Endothelial cell (in vitro differentiated cells): ENCODE results near the gene MYO1E. TPM values are rescaled to one million over a fixed set of nuclear protein-coding genes. Genes with fewer than 3 reads are reported as not detected.
"Not testable (repeated sequence)": the region's sequence is repeated elsewhere in the genome, so short reads cannot be mapped to it uniquely, and the experiment has no call there.

Source experiments
- DNase-seq: peaks from one replicate; pipeline ENCODE4 v3.0.0; 2021; ENCODE audit warnings: low spot score
- H3K27ac Mint-ChIP-seq: one replicate; pipeline ENCODE4 v1.8.0; 2021; ENCODE audit warnings: mixed read lengths, inconsistent platforms; ENCODE audit not compliant: unreplicated experiment
- H3K27me3 Mint-ChIP-seq: one replicate; pipeline ENCODE4 v1.8.0; 2021; ENCODE audit warnings: mild to moderate bottlenecking, moderate library complexity, mixed read lengths, inconsistent platforms; ENCODE audit not compliant: unreplicated experiment
- H3K36me3 Mint-ChIP-seq: one replicate; pipeline ENCODE4 v1.8.0; 2021; ENCODE audit warnings: mild to moderate bottlenecking, low read depth, mixed read lengths, inconsistent platforms; ENCODE audit not compliant: unreplicated experiment
- H3K4me1 Mint-ChIP-seq: one replicate; pipeline ENCODE4 v1.8.0; 2021; ENCODE audit warnings: mild to moderate bottlenecking, mixed read lengths, inconsistent platforms; ENCODE audit not compliant: unreplicated experiment
- H3K4me3 Mint-ChIP-seq: one replicate; pipeline ENCODE4 v1.8.0; 2021; ENCODE audit warnings: mild to moderate bottlenecking, mixed read lengths, inconsistent platforms; ENCODE audit not compliant: unreplicated experiment
- H3K9me3 Mint-ChIP-seq: one replicate; pipeline ENCODE4 v1.8.0; 2021; ENCODE audit warnings: mixed read lengths, inconsistent platforms; ENCODE audit not compliant: unreplicated experiment
- total RNA-seq: library from RNA; stranded (reverse); fragmentation: NEBNext Ultra II Directional; extraction: Animal tissue kit (Norgen Biotek cat#: 25700); gene quantifications from one replicate; pipeline ENCODE4 v1.2.1, GENCODE V29; 2021; ENCODE audit not compliant: unreplicated experiment
- TF ChIP-seq, protein P1 (sequence below): fragments of 200-600 bp; sonication (generic); IDR thresholded peaks from one replicate; pipeline ENCODE4 v1.5.0; 2021; ENCODE audit warnings: antibody characterized with exemption; ENCODE audit not compliant: unreplicated experiment

MYO1E gene
- total RNA-seq, 1 donor from 2014 or later = 146 TPM

- TF ChIP-seq, protein P1, sequence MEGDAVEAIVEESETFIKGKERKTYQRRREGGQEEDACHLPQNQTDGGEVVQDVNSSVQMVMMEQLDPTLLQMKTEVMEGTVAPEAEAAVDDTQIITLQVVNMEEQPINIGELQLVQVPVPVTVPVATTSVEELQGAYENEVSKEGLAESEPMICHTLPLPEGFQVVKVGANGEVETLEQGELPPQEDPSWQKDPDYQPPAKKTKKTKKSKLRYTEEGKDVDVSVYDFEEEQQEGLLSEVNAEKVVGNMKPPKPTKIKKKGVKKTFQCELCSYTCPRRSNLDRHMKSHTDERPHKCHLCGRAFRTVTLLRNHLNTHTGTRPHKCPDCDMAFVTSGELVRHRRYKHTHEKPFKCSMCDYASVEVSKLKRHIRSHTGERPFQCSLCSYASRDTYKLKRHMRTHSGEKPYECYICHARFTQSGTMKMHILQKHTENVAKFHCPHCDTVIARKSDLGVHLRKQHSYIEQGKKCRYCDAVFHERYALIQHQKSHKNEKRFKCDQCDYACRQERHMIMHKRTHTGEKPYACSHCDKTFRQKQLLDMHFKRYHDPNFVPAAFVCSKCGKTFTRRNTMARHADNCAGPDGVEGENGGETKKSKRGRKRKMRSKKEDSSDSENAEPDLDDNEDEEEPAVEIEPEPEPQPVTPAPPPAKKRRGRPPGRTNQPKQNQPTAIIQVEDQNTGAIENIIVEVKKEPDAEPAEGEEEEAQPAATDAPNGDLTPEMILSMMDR = no peak
- Mint-ChIP-seq H3K4me3 (peak overlapping the region; percentile 42), H3K27ac (no peak overlapping the region), H3K36me3 (peaks cover 55% of the 10 kb centered on the region), H3K4me1 (peaks cover 7% of the 10 kb centered on the region), H3K27me3 (no peaks in the 10 kb centered on the region), H3K9me3 (no peaks in the 10 kb centered on the region)
- no peak for DNase-seq
Observed at GRCh38 chr15:59153466-59153865, 219.2 kb downstream of the MYO1E start.

DNA sequence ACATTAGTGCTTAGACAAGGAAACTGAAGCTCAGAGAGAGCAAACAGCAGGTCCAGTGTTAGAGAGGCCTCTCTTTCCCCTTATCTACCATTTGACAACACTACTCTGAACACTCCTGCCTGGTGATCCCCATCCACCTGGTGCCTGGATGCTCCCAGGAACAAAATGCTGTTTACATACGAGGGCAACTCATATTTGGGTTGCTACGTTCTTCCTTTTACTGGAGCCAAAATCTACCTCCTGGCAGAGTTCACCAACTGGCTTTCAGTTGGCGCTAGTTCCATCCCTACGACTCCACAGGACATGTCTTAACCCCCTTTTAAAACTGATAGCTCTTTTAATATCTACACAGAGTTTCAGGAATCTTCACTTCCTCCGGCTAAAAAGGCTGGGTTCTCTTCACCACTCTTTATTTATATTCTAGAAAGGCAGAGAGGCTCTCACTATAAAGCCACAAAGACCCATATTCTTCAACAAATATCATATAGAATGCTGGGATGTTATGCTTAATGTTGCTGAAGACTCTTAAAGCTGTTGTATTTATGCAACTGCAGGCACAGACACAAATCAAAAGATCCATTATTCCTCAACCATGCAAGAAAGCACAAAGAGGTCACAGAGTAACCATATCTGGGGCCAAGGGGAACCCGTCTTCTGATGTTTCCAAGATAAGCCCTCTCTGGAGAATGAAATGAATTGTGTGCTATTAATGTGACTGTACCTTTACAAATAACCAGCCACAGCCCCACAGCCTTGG lies 219.8 kb downstream of the MYO1E start:
- Mint-ChIP-seq H3K36me3 (peaks cover 57% of the 10 kb centered on the region), H3K27me3 (no peaks in the 10 kb centered on the region), H3K4me3 (peak overlapping the region; percentile 65), H3K4me1 (peaks cover 9% of the 10 kb centered on the region), H3K9me3 (no peaks in the 10 kb centered on the region), H3K27ac (peak overlapping the region; percentile 40)
- TF ChIP-seq, protein P1 = no peak
- no peak for DNase-seq

DNA sequence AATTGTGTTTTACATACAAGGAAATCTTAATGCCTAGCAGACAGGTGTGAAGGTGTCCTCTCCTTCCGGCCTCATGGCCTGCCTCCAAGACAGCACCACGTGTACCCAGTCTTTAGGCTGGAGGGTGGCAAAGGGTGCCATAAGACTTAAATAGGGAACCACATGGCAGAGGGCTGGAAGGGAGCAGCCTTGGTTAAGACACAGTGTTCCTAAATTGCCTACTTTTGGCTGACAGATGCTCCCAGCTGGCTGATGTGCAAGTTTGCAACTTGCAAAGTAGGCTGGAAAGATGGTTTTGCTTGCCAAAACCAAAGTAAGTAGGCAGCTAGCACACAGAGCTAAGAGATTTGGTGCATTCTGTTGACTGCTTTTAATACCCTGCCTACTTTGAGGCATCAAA lies 222.5 kb downstream of the MYO1E start:
- Mint-ChIP-seq H3K36me3 (peaks cover 58% of the 10 kb centered on the region), H3K27ac (no peak overlapping the region)

GRCh38 chr15:59148153-59148833 lies 224.4 kb downstream of the MYO1E start:
- H3K4me1 Mint-ChIP-seq = peaks cover 9% of the 10 kb centered on the region
- TF ChIP-seq, protein P1 = no peak
- H3K27ac Mint-ChIP-seq = no peak overlapping the region
- peak overlapping the region; percentile 65 for H3K4me3 Mint-ChIP-seq
- no peaks in the 10 kb centered on the region for H3K9me3 Mint-ChIP-seq
- no peak for DNase-seq
- peaks cover 1% of the 10 kb centered on the region for H3K27me3 Mint-ChIP-seq
- peaks cover 40% of the 10 kb centered on the region for H3K36me3 Mint-ChIP-seq

More for the DNA sequence above, 222.5 kb downstream of the MYO1E start:
- TF ChIP-seq, protein P1 = no peak
- no peak overlapping the region for H3K4me3 Mint-ChIP-seq
- peaks cover 1% of the 10 kb centered on the region for H3K27me3 Mint-ChIP-seq
- no peak for DNase-seq
- peaks cover 9% of the 10 kb centered on the region for H3K4me1 Mint-ChIP-seq
- H3K9me3 Mint-ChIP-seq = no peaks in the 10 kb centered on the region

GRCh38 chr15:59147666-59148065 lies 225.0 kb downstream of the MYO1E start:
- DNase-seq = no peak
- Mint-ChIP-seq H3K27me3 (peaks cover 1% of the 10 kb centered on the region), H3K27ac (no peak overlapping the region), H3K9me3 (no peaks in the 10 kb centered on the region), H3K36me3 (peaks cover 37% of the 10 kb centered on the region), H3K4me1 (peaks cover 9% of the 10 kb centered on the region), H3K4me3 (no peak overlapping the region)
- TF ChIP-seq, protein P1 = no peak

- peaks cover 23% of the 10 kb centered on the region for H3K36me3 Mint-ChIP-seq
- not testable (repeated sequence) for H3K27ac Mint-ChIP-seq, DNase-seq, H3K4me3 Mint-ChIP-seq, H3K4me1 Mint-ChIP-seq, H3K9me3 Mint-ChIP-seq, H3K27me3 Mint-ChIP-seq
Observed at GRCh38 chr15:59144594-59144993, 228.1 kb downstream of the MYO1E start.
